GM18867 (cell line): ENCODE measurements around the gene SPNS3.

Experiments
- ATAC-seq: cut with Tn5 transposase; IDR thresholded peaks from one replicate; pipeline ENCODE4 v1.9.1; 2021; ENCODE audit warnings: mild to moderate bottlenecking, moderate library complexity; ENCODE audit not compliant: unreplicated experiment

SPNS3 gene, protein sequence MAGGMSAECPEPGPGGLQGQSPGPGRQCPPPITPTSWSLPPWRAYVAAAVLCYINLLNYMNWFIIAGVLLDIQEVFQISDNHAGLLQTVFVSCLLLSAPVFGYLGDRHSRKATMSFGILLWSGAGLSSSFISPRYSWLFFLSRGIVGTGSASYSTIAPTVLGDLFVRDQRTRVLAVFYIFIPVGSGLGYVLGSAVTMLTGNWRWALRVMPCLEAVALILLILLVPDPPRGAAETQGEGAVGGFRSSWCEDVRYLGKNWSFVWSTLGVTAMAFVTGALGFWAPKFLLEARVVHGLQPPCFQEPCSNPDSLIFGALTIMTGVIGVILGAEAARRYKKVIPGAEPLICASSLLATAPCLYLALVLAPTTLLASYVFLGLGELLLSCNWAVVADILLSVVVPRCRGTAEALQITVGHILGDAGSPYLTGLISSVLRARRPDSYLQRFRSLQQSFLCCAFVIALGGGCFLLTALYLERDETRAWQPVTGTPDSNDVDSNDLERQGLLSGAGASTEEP

DNA sequence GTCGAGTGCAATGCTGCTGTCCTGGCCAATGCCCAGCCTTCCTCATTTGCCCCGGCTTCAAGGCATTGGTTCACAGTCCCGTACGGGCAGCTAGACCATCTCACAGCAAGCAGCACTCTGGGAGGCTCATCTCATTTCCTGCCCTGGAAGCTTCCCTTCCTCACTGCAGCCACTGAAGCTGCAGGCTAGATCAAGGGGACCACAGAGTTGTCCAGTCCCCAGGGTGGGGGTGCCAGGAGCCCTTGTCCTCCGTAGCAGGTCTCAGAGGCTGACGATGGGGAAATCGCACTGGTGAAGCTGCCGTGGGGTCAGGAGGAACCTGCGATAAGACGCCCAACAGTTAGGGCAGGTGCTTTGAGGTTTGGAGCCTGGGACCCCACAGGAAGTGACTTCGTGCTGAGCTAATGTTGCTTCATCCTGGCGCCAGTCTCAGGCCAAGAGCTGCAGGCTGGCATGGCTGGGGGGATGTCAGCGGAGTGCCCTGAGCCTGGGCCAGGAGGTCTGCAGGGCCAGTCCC is at the start of gene SPNS3:
SPNS3 (plus strand) TSS at position 426 of the 517 bp plus-strand sequence; CDS start at position 454, 28 bp downstream.
- no peak for ATAC-seq

DNA sequence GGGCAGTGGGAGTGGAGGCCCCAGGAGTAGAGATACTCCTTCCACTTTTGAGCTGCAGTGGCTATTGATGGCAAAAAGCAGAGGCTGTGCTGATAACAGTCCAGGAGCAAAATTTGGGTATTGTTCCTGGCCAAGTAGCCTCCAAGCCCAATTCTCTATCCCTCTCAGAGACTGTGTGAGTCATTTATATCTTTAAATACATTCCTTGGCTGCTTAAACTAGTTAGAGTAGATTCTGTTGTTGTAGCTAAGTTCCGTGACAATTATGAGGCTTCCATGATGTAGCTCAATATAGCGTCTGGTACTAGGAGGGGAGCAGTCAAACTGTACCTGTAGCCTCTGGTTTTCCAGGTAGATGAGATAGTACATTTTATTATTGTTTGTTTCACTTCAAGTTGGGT is 47.3 kb upstream of the SPNS3 start:
- no peak for ATAC-seq

DNA sequence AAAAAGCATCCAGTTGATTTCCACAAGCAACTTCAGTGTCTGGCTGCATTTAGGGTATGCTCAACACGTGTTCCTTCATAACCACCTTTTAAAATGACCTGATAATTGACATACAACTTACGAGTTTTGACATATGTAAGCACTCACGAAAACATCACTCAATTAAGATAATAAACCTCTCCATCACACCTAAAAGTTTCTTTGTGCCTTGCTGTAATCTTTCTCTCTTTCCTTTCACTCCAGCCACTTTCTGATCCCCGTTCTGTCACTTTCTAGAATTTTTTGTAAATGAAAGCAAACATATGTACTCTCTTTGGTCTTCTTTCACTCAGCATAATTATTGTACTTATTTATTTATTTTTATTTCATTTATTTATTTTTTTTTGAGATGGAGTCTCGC is 46.6 kb upstream of the SPNS3 start:
- ATAC-seq: no peak

DNA sequence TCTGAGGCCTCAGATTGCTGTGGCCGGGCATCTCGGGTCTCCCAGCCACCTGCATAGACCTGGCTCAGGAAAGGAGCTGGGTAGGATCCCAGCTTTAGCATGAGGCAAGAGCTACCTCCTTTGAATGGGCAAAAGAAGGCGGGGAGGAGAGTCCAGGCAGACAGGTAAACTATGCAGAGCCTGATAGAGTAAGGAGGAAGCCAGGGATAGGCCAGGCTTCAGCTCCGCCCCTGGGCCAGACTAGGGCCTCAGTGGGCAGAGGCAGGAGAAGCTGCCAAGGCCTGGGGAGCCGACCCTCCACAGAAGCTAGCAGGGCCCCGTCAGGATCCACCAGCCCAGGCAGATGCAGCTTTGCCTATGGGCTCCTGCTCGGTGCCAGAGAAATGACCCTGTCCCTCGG is 44.7 kb upstream of the SPNS3 start:
- no peak for ATAC-seq

DNA sequence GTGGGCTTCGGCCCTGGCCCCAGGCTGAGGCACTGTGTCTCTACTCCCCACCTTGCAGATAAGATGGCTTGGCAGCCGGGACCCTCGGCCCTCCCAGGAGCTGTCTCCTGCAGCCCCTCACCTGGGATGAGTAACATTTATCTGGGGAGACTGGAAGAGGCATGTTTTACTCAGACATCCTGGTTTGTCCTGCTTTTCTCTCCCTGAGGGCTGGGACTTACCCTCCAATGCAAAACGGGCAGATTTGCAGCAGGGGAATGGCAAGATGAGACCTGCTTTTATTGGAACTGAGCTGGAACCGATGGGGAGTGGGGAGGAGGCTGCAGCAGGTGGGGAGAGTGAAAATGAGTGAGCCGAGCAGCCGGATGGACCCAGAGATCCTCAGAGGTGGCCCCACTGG is 39.9 kb upstream of the SPNS3 start:
- no peak for ATAC-seq

DNA sequence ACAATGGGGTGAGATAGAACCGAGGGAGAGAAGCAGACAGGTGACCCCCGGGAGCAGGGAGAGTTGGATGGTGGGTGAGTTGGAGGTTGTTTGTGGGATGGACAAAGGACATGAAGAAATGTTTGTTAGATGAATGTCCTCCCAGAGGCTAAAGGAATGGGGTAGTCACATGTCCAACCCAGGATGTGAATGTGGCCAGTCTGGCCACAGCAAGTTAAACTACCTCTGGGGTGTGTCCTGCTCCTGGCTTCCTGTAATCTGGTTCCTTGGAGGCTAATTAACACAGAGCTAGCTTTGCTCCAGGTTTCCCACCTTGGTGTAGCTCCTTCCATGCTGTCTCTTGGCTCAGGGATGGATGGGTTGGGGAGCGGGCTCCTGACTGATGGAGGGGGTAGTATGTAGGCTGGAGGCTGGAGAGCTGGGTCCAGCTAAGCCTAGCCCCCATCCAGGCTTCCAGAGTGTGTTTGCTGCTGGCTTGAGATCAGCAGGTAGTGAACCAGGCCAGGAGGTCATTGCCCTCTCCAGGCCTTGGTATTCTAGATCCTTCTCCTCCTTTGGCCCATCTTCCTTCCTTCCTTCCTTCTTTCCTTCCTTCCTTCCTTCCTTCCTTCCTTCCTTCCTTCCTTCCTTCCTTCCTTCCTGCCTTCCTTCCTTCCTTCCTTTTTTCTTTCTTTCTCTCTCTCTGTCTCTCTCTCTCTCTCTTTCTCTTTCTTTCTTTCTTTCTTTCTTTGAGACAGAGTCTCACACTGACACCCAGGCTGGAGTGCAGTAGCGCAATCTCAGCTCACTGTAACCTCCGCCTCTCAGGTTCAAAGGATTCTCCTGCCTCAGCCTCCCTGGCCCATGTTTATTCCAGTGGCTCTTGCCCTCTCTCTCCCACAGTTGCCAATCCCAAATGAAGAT is 39.3 kb upstream of the SPNS3 start:
- ATAC-seq: no peak

DNA sequence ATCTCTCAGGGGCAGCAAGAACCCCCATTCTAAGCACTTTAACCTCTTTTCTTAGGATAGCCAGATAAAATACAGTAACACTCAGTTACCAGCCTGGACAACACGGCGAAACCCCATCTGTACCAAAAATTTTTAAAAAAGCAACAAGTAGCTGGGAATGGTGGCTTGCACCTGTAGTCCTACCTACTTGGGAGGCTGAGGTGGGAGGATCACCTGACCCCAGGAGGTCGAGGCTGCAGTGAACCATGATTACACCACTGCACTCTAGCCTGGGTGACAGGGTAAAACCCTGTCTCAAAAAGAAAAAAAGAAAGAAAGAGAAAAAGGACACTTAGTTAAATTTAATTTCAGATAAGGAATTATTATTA is 38.6 kb upstream of the SPNS3 start:
- no peak for ATAC-seq

DNA sequence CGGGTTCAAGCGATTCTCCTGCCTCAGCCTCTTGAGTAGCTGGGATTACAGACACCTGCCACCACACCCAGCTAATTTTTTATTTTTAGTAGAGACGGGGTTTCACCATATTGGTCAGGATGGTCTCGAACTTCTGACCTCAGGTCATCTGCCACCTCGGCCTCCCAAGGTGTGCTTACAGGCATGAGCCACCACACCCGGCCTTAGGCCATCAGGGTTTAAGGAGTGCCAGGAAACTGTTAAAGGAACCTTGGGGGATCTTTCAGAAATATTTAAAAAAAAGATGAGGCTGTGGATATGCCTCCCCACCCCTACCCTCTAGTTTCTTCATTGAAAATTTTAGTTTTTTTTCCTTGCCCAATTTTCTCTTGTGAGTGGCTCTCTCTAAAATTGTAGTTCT is 35.9 kb upstream of the SPNS3 start:
- ATAC-seq: no peak

DNA sequence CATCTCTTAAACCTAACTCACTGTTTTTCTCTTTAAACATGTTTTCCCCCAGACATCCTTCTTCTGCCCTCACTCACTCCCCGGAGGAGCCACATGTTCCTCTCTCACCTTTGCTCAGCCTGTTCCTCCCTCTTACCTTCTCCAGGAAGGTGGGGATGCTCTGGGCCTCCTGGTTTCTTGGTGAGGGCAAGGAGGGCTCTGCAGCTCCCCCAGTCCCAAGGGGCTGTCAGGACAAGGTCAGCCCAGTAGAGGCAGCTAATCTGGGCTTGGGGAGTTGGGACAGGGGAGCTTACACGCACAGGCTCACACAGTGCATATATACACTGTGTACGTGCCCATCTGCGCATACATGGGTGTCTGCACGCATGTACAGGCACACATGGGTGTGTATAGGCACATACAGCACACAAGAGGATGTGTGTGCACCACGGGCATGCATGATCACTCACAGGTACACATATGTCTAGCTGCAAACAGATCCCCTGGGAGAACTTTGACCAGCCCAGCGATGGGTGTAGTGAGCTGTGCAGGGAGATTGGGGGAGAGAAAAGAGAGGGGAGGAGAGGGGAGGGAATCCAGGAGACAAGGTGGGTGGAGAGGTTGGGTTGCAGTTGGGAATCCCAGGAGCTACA is 28.6 kb upstream of the SPNS3 start:
- no peak for ATAC-seq

DNA sequence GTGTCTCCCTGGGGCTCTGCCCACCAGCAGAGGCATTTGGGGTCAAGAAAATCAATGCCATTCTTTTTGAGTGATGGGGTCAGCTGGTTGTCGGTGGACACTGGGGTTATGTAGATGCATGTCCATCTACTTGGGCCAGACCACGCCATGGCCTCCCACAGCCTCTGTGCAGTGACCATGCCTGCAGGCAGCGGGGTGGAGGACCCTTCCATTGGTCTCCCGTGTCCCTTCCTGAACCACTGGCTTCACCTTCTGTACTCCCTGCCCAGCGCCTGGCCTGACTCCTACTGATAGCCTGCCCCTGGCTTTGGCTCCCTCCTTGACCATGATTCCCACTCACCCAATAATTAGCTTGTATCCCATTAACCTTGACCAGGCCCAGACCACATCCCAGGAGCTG is 28.0 kb upstream of the SPNS3 start:
- no peak for ATAC-seq

DNA sequence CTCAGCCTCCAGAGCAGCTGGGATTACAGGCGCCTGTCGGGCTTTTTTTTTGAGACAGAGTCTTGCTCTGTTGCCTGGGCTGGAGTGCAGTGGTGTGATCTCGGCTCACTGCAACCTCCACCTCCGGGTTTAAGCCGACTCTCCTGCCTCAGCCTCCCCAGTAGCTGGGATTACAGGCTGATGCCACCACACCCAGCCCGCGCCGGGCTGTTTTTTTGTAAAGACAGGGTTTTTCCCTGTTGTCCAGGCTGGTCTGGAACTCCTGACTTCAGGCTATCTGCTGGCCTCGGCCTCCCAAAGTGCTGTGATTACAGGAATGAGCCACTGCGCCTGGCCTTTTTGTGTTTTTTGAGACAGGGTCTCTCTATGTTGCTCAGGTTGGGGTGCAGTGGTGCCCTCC is 27.4 kb upstream of the SPNS3 start:
- no peak for ATAC-seq

DNA sequence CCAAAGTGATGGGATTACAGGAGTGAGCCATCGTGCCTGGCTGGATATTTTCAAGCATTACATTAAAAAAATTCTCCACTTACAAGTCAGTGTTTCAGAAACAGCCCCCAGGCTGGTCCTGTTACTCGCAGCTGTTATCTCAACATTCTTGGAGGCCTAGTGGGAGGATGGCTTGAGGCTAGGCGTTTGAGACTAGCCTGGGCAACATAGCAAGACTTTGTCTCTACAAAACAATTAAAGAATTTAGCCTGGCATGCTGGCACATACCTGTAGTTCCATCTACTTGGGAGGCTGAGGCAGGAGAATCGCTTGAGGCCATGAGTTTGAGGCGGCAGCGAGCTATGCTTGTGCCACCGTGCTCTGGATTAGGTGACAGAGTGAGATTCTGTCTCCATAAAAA is 26.5 kb upstream of the SPNS3 start:
- no peak for ATAC-seq

DNA sequence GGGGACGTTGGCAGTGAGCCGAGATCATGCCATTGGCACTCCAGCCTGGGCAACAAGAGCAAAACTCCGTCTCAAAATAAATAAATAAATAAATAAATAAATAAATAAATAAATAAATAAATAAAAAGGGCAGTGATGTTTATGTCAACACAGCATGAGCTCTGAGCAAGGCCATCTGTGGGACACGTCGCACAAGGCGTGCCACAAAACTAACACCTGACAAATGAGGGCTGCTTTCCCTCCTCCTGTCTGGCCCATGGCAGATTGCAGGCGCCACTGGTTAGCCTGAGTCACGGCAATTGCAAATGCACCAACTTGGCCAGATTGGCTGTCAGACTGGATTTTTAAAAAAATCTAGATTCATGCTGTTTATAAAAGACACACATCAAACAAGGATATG is 25.9 kb upstream of the SPNS3 start:
- no peak for ATAC-seq

DNA sequence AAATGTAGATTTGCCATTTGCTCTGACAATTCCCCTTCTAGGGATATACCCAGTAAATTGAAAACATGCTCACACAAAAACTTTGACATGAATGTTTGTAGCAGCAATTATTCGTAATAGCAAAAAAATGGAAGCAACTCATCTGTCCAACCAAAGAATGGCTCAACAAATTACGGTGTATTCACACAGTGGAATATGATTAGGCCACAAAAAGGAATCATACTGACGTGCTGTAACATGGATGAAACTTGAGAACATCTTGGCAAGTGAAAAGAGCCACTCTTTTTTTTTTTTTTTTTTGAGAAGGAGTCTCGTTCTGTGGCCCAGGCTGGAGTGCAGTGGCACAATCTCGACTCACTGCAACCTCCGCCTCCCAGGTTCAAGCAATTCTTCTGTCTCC is 24.1 kb upstream of the SPNS3 start:
- no peak for ATAC-seq

DNA sequence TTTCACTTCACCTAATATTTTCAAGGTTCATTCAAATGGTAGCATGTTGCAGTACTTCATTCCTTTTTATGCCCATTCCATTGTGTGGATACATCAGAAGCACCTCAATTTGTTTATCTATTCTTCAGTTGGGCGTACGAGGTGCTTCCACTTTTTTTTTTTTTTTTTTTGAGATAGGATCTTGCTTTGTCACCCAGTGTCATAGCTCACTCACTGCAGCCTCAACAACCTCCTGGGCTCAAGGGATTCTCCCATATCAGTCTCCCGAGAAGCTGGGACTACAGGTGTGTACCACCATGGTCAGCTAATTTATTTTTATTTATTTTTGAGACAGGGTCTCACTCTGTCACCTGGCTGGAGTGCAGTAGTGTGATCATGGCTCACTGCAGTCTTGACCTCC is 22.5 kb upstream of the SPNS3 start:
- no peak for ATAC-seq

DNA sequence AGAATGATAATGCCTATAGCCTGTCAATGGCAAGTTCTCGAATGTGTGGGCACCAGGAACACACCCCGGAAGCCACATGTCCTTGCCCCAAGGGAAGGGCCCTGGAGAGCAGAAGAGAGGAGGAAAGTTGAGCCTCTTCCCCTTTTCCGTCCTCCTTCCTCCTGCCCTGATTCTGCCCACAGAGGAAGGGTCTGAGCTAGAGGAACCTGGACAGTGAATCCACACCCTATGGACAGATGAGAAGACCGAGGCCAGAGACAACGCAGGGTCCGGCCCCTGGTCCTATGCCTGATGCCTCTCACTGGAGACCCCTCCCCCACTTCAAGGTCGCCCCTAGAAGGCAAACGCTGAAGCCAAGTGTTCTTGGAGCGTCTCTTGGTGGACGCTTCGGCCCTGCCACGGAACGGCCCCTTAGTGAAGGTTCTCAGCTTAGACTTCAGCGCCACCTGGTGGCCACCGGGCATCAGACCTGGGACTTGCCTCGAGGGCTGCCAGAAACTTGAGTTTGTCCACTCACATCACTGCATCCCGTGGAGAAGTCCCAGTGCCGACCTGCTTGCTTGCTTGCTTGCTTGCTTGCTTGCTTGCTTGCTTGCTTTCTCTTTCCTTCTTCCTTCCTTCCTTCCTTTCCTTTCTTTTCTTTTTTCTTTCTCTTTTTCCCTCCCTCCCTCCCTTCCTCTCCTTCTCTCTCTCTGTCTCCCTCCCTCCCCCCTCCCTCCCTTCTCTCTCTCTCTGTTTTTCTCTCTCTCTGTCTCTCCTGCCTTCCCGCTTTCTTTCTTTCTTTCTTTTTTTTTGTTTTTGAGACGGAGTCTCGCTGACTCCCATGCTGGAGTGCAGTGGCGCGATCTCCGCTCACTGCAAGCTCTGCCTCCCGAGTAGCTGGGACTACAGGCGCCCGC is 20.6 kb upstream of the SPNS3 start:
- ATAC-seq: peak; percentile 53

DNA sequence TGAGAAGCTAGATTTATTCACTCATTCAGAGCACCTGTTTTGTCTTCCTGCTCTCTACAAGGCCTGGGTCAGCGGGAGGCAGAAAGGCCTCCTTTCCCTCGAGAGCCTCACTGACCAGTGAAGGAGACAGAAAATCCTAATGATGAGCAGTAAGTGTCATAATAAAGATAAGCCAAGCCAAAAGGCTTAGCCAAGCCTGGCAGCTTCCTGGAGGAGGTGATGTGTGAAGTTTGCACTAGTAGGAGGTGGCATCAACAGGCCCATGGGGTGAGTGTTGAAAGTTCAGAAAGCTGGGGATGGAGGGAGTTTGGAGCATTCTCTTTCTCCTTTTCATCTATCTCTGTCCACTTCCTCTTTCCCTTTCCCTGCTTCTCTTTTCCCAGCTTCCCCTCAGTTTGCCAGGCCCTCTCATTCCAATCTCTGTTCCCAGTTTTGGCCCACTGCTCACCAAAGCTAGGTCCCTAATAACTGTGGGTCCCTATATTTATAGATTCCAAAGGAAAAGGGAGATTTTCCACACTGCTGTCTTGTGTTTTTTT is 16.5 kb upstream of the SPNS3 start:
- no peak for ATAC-seq

DNA sequence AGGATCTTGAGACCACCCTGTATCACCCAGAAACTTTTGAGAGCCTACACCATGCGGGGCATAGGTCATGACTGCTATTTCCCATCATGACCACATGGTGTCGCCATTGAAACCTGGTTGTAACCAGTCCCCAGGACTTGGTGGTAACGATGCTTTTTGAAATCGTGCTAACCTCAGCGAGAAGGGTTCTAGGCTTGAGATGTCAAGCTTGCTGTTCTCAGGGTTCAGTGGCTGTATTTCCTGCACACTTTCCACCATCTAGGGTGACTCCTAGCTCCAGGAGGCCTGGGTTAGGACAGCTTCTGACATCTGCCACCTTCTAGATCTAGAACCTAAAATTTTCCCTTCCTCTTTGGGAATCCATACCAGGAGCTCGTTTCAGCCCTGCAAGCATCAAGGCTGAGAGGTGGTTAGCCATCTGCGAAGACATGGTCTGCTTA is 13.0 kb upstream of the SPNS3 start:
- no peak for ATAC-seq

DNA sequence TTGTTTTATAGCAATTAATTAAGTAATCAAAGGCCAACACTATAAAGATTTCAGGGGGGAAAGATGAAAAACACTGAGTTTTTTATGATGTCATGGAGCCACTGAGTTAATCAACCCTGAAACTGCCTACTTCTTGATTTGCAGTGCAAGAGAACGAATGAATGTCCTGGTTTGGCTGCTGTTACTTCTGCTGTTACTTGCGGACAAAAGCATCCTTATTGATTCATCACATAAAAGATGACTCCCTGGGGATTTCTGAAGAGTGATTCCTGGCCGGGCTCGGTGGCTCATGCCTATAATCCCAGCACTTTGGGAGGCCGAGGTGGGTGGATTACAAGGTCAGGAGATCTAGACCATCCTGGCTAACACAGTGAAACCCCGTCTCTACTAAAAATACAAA is 10.9 kb upstream of the SPNS3 start:
- ATAC-seq: no peak

DNA sequence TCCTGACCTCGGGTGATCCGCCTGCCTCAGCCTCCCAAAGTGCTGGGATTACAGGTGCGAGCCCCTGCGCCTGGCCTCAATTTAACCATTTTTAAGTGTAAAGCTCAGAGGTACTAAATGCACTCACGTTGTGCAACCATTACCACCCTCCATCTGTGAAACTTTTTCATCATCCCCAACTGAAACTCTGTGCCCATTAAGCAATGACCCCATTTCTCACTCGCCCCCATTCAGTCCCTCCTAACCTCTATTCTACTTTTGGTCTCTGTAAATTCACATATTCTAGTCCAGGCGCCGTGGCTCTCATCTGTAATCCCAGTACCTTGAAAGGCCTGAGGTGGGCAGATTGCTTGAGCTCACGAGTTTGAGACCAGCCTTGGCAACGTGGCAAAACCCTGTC is 8.3 kb upstream of the SPNS3 start:
- no peak for ATAC-seq
